Measurements from ENCODE around the gene S100A7A.

S100A7A gene

GRCh38 chr1:153415850-153416570 is at the start of gene S100A7A:
Gene S100A7A, plus strand, starts transcription at chr1:153416520. Its CDS starts 1,563 bp downstream, at chr1:153418083.
- no peak for DNase-seq

- DNase-seq, result no peak
Measured at GRCh38 chr1:153367090-153367489, 49.2 kb upstream of the S100A7A start.

- DNase-seq, result peak in 2 of 3 donors; percentile 42 to 52
Measured at GRCh38 chr1:153368495-153368894, 47.8 kb upstream of the S100A7A start.

- no peak for DNase-seq
Measured at GRCh38 chr1:153370146-153370545, 46.2 kb upstream of the S100A7A start.

GRCh38 chr1:153371231-153371630 is 45.1 kb upstream of the S100A7A start:
- no peak for DNase-seq

GRCh38 chr1:153372571-153372970 is 43.7 kb upstream of the S100A7A start:
- no peak for DNase-seq

- DNase-seq, result peak; percentile 51 to 59 (median 53)
Measured at GRCh38 chr1:153374071-153374470, 42.2 kb upstream of the S100A7A start.

- DNase-seq, result peak; percentile 80 to 94 (median 92)
Measured at GRCh38 chr1:153375511-153375910, 40.8 kb upstream of the S100A7A start, which contains the start of gene S100A12. Gene S100A12, minus strand, starts transcription at chr1:153375621. Its CDS starts 1,029 bp downstream, at chr1:153374592.

GRCh38 chr1:153379591-153379990 is 36.7 kb upstream of the S100A7A start:
- no peak for DNase-seq

- no peak for DNase-seq
Measured at GRCh38 chr1:153380711-153381110, 35.6 kb upstream of the S100A7A start.

- DNase-seq, result peak; percentile 82 to 87 (median 86)
Measured at GRCh38 chr1:153384958-153385580, 31.3 kb upstream of the S100A7A start.

- DNase-seq, result peak; percentile 81 to 92 (median 88)
Measured at GRCh38 chr1:153386500-153386901, 29.8 kb upstream of the S100A7A start.

- DNase-seq, result no peak
Measured at GRCh38 chr1:153387001-153387400, 29.3 kb upstream of the S100A7A start.

GRCh38 chr1:153387785-153388184 is 28.5 kb upstream of the S100A7A start:
- DNase-seq, result no peak

GRCh38 chr1:153389401-153389800 is 26.9 kb upstream of the S100A7A start:
- DNase-seq, result peak in 1 of 3 donors; percentile 28

GRCh38 chr1:153389973-153390879 is 26.1 kb upstream of the S100A7A start:
- peak; percentile 27 to 38 (median 32) for DNase-seq

GRCh38 chr1:153390938-153391710 is 25.2 kb upstream of the S100A7A start, which contains the start of gene S100A8:
Gene S100A8, minus strand, starts transcription at chr1:153391073. Its CDS starts 538 bp downstream, at chr1:153390535.
- peak; percentile 36 to 50 (median 48) for DNase-seq

- no peak for DNase-seq
Measured at GRCh38 chr1:153392258-153392657, 24.1 kb upstream of the S100A7A start.

- DNase-seq, result no peak
Measured at GRCh38 chr1:153392822-153393221, 23.5 kb upstream of the S100A7A start.

- no peak for DNase-seq
Measured at GRCh38 chr1:153393926-153394325, 22.4 kb upstream of the S100A7A start.

- no peak for DNase-seq
Measured at GRCh38 chr1:153394391-153394790, 21.9 kb upstream of the S100A7A start.

- no peak for DNase-seq
Measured at GRCh38 chr1:153395136-153395685, 21.1 kb upstream of the S100A7A start.

Data from suppressor macrophage treated with lipopolysaccharide for 1 hour (primary cell).